CD8-positive, alpha-beta memory T cell (primary cell): ENCODE data around the gene STXBP6. TPM values are rescaled to one million over a fixed set of nuclear protein-coding genes. Genes with fewer than 3 reads are reported as not detected.

Experiments
- CTCF ChIA-PET: fragments of 350-600 bp; sonication (Branson Sonifier 250); formaldehyde crosslinking; loops from one replicate; lab custom pipeline; 2021; ENCODE audit warnings: antibody characterized with exemption; lab: Charles Lee
- POLR2A ChIA-PET: fragments of 350-600 bp; sonication (Branson Sonifier 250); formaldehyde crosslinking; loops from one replicate; lab custom pipeline; 2021; ENCODE audit warnings: antibody characterized with exemption; lab: Charles Lee
- DNase-seq, 5 donors: peaks; one replicate each; pipeline versions ENCODE4 v3.0.0 to v3.0.0-alpha.2; 2020 to 2022; ENCODE audit warnings: mixed read lengths in 1 of 5
- H3K27ac ChIP-seq: one replicate; pipeline ENCODE4 v1.7.0; 2013; ENCODE audit warnings: low read depth, mild to moderate bottlenecking, low read length, moderate library complexity
- H3K27me3 ChIP-seq: 2 replicates; pipeline ENCODE4 v1.7.0; 2013; ENCODE audit warnings: low read length, mild to moderate bottlenecking; ENCODE audit not compliant: insufficient read depth, poor library complexity, severe bottlenecking
- H3K36me3 ChIP-seq: 2 replicates; pipeline ENCODE4 v1.7.0; 2013; ENCODE audit warnings: mild to moderate bottlenecking, low read length, moderate library complexity; ENCODE audit not compliant: insufficient read depth
- H3K4me1 ChIP-seq: 2 replicates; pipeline ENCODE4 v1.7.0; 2013; ENCODE audit warnings: mild to moderate bottlenecking, low read length, moderate library complexity; ENCODE audit not compliant: insufficient read depth
- H3K4me3 ChIP-seq: 2 replicates; pipeline ENCODE4 v1.7.0; 2013; ENCODE audit warnings: mild to moderate bottlenecking, low read length
- H3K9me3 ChIP-seq: 2 replicates; pipeline ENCODE4 v1.7.0; 2013; ENCODE audit warnings: mild to moderate bottlenecking, low read length
- H3K27ac Mint-ChIP-seq, 8 donors: one replicate each; pipeline ENCODE4 v1.8.0; 2020 to 2021; ENCODE audit warnings: mixed read lengths in 8 of 8, mild to moderate bottlenecking in 6 of 8, inconsistent platforms in 3 of 8, moderate library complexity in 3 of 8
- H3K27me3 Mint-ChIP-seq, 2 donors: one replicate each; pipeline ENCODE4 v1.8.0; 2020 to 2021; ENCODE audit warnings: mixed read lengths in 2 of 2, mild to moderate bottlenecking in 1 of 2, moderate library complexity in 1 of 2
- H3K36me3 Mint-ChIP-seq, 3 donors: one replicate each; pipeline ENCODE4 v1.8.0; 2020 to 2021; ENCODE audit warnings: mixed read lengths in 3 of 3, inconsistent platforms in 1 of 3, mild to moderate bottlenecking in 1 of 3
- H3K4me1 Mint-ChIP-seq, 3 donors: one replicate each; pipeline ENCODE4 v1.8.0; 2020 to 2021; ENCODE audit warnings: mixed read lengths in 3 of 3, inconsistent platforms in 1 of 3, mild to moderate bottlenecking in 1 of 3
- H3K4me3 Mint-ChIP-seq, 7 donors: one replicate each; pipeline ENCODE4 v1.8.0; 2020 to 2021; ENCODE audit warnings: mixed read lengths in 7 of 7, mild to moderate bottlenecking in 6 of 7, moderate library complexity in 4 of 7, inconsistent platforms in 2 of 7
- H3K9me3 Mint-ChIP-seq, 5 donors: one replicate each; pipeline ENCODE4 v1.8.0; 2020 to 2022; ENCODE audit warnings: mixed read lengths in 5 of 5, mild to moderate bottlenecking in 3 of 5, moderate library complexity in 2 of 5, inconsistent platforms in 1 of 5
- polyA plus RNA-seq: library from polyadenylated mRNA; unstranded; fragments of 300-500 nt; fragmentation: Illumina TruSeq; gene quantifications from one replicate; pipeline ENCODE4 v1.2.3, GENCODE V29; 2021
- total RNA-seq, 2 experiments: library from RNA; stranded (reverse); gene quantifications; one replicate each; pipeline ENCODE4 v1.2.3, GENCODE V29; 2021

The STXBP6 gene
- total and polyA plus RNA-seq, 3 experiments from 2014 or later = 0.28 to 0.38 TPM; not detected in 1

- Histone ChIP-seq H3K4me1 (no peaks in the 10 kb centered on the region), H3K36me3 (no peaks in the 10 kb centered on the region), H3K4me3 (no peak overlapping the region), H3K27me3 (no peaks in the 10 kb centered on the region), H3K27ac (no peak overlapping the region), H3K9me3 (no peaks in the 10 kb centered on the region)
- Mint-ChIP-seq H3K36me3 (no peaks in the 10 kb centered on the region), H3K27me3 (peaks cover 5 to 40% of the 10 kb centered on the region in 2 donors), H3K9me3 (no peaks in the 10 kb centered on the region), H3K27ac (no peak overlapping the region), H3K4me3 (no peak overlapping the region), H3K4me1 (no peaks in the 10 kb centered on the region)
- no peak for DNase-seq
- ChIA-PET POLR2A (no interaction called here), CTCF (no interaction called here)
Measured at GRCh38 chr14:24920265-24921075, 129.5 kb downstream of the STXBP6 start.

- Mint-ChIP-seq H3K36me3 (no peaks in the 10 kb centered on the region), H3K4me3 (no peak overlapping the region), H3K27ac (no peak overlapping the region), H3K9me3 (no peaks in the 10 kb centered on the region), H3K27me3 (peaks cover 8 to 39% of the 10 kb centered on the region in 2 donors), H3K4me1 (no peaks in the 10 kb centered on the region)
- no peak overlapping the region for H3K4me3 ChIP-seq
- CTCF ChIA-PET = no interaction called here
- no peak overlapping the region for H3K27ac ChIP-seq
- DNase-seq = no peak
- POLR2A ChIA-PET = no interaction called here
- no peaks in the 10 kb centered on the region for H3K9me3 ChIP-seq
- H3K36me3 ChIP-seq = no peaks in the 10 kb centered on the region
- H3K4me1 ChIP-seq = no peaks in the 10 kb centered on the region
- no peaks in the 10 kb centered on the region for H3K27me3 ChIP-seq
Measured at GRCh38 chr14:24918822-24919221, 131.1 kb downstream of the STXBP6 start.

GRCh38 chr14:24915958-24916595 lies 133.9 kb downstream of the STXBP6 start:
- Histone ChIP-seq H3K36me3 (no peaks in the 10 kb centered on the region), H3K4me3 (no peak overlapping the region), H3K9me3 (no peaks in the 10 kb centered on the region), H3K27me3 (no peaks in the 10 kb centered on the region), H3K27ac (no peak overlapping the region), H3K4me1 (no peaks in the 10 kb centered on the region)
- POLR2A ChIA-PET = no interaction called here
- no peak overlapping the region for H3K27ac Mint-ChIP-seq
- no peaks in the 10 kb centered on the region for H3K36me3 Mint-ChIP-seq
- CTCF ChIA-PET = no interaction called here
- no peak overlapping the region for H3K4me3 Mint-ChIP-seq
- H3K4me1 Mint-ChIP-seq = no peaks in the 10 kb centered on the region
- H3K9me3 Mint-ChIP-seq = no peaks in the 10 kb centered on the region
- peaks cover 11 to 33% of the 10 kb centered on the region in 2 donors for H3K27me3 Mint-ChIP-seq
- DNase-seq = no peak

- no peak for DNase-seq
- Histone ChIP-seq H3K4me3 (no peak overlapping the region), H3K27me3 (no peaks in the 10 kb centered on the region), H3K36me3 (no peaks in the 10 kb centered on the region), H3K9me3 (no peaks in the 10 kb centered on the region), H3K27ac (no peak overlapping the region), H3K4me1 (no peaks in the 10 kb centered on the region)
- CTCF ChIA-PET = no interaction called here
- H3K36me3 Mint-ChIP-seq = no peaks in the 10 kb centered on the region
- POLR2A ChIA-PET = no interaction called here
- H3K27ac Mint-ChIP-seq = no peak overlapping the region
- H3K4me1 Mint-ChIP-seq = no peaks in the 10 kb centered on the region
- H3K9me3 Mint-ChIP-seq = no peaks in the 10 kb centered on the region
- no peak overlapping the region for H3K4me3 Mint-ChIP-seq
- H3K27me3 Mint-ChIP-seq = peaks cover 8 to 35% of the 10 kb centered on the region in 2 donors
Measured at GRCh38 chr14:24915403-24915921, 134.5 kb downstream of the STXBP6 start.

GRCh38 chr14:24913746-24914145 lies 136.2 kb downstream of the STXBP6 start:
- H3K4me3 ChIP-seq = no peak overlapping the region
- H3K9me3 ChIP-seq = no peaks in the 10 kb centered on the region
- Mint-ChIP-seq H3K4me1 (no peaks in the 10 kb centered on the region), H3K9me3 (no peaks in the 10 kb centered on the region), H3K27ac (no peak overlapping the region), H3K36me3 (no peaks in the 10 kb centered on the region), H3K4me3 (no peak overlapping the region), H3K27me3 (peaks cover 13 to 39% of the 10 kb centered on the region in 2 donors)
- no peak for DNase-seq
- H3K36me3 ChIP-seq = no peaks in the 10 kb centered on the region
- H3K27ac ChIP-seq = no peak overlapping the region
- ChIA-PET POLR2A (no interaction called here), CTCF (no interaction called here)
- no peaks in the 10 kb centered on the region for H3K27me3 ChIP-seq
- no peaks in the 10 kb centered on the region for H3K4me1 ChIP-seq

GRCh38 chr14:24913021-24913420 lies 136.9 kb downstream of the STXBP6 start:
- no peaks in the 10 kb centered on the region for H3K27me3 ChIP-seq
- H3K4me3 ChIP-seq = no peak overlapping the region
- H3K36me3 ChIP-seq = no peaks in the 10 kb centered on the region
- Mint-ChIP-seq H3K27ac (no peak overlapping the region), H3K4me3 (no peak overlapping the region), H3K4me1 (no peaks in the 10 kb centered on the region), H3K36me3 (no peaks in the 10 kb centered on the region), H3K9me3 (no peaks in the 10 kb centered on the region), H3K27me3 (peaks cover 14 to 38% of the 10 kb centered on the region in 2 donors)
- no peaks in the 10 kb centered on the region for H3K9me3 ChIP-seq
- ChIA-PET CTCF (no interaction called here), POLR2A (no interaction called here)
- no peaks in the 10 kb centered on the region for H3K4me1 ChIP-seq
- no peak overlapping the region for H3K27ac ChIP-seq
- no peak for DNase-seq

- Histone ChIP-seq H3K4me1 (no peaks in the 10 kb centered on the region), H3K4me3 (no peak overlapping the region), H3K27ac (no peak overlapping the region), H3K27me3 (no peaks in the 10 kb centered on the region), H3K9me3 (no peaks in the 10 kb centered on the region), H3K36me3 (no peaks in the 10 kb centered on the region)
- Mint-ChIP-seq H3K4me1 (no peaks in the 10 kb centered on the region), H3K4me3 (no peak overlapping the region), H3K27ac (no peak overlapping the region), H3K36me3 (no peaks in the 10 kb centered on the region), H3K27me3 (peaks cover 18 to 34% of the 10 kb centered on the region in 2 donors), H3K9me3 (no peaks in the 10 kb centered on the region)
- DNase-seq = no peak
- ChIA-PET POLR2A (no interaction called here), CTCF (no interaction called here)
Measured at GRCh38 chr14:24911324-24912109, 138.4 kb downstream of the STXBP6 start.
